PC-9 (cell line): ENCODE results near the gene TGFBR2. TPM values are rescaled to one million over a fixed set of nuclear protein-coding genes. Genes with fewer than 3 reads are reported as not detected.
A peak's percentile ranks its signal among the peaks of the same experiment; 100 is the strongest.

Source experiments
- BruUV-seq: library from RNA; stranded (reverse); fragments of 400-500 nt; replicated peaks from 2 replicates; lab custom pipeline; 2021; lab: Mats Ljungman, UMichigan
- CTCF ChIA-PET: fragments of 300-600 bp; sonication (Branson Sonifier 250); formaldehyde crosslinking; loops from one replicate; lab custom pipeline; 2022; ENCODE audit warnings: antibody characterized with exemption; lab: Charles Lee
- POLR2A ChIA-PET: fragments of 300-600 bp; sonication (Branson Sonifier 250); formaldehyde crosslinking; loops from one replicate; lab custom pipeline; 2022; ENCODE audit warnings: antibody characterized with exemption; ENCODE audit not compliant: unreplicated experiment; lab: Charles Lee
- DNase-seq, 2 experiments: peaks; one replicate each; pipeline versions ENCODE4 v3.0.0 to v3.0.0-alpha.2; 2015 to 2022; ENCODE audit warnings: mixed read lengths in 1 of 2
- H2AFZ ChIP-seq: fragments of 200-600 bp; sonication (generic); 2 replicates; pipeline ENCODE4 v1.8.1; 2017; ENCODE audit warnings: antibody characterized with exemption
- H3F3A ChIP-seq: fragments of 200-600 bp; sonication (generic); 2 replicates; pipeline ENCODE4 v1.8.1; 2017; ENCODE audit warnings: antibody characterized with exemption, mild to moderate bottlenecking, low read depth; ENCODE audit not compliant: insufficient read depth
- H3K27ac ChIP-seq: fragments of 200-600 bp; sonication (generic); 2 replicates; pipeline ENCODE4 v1.6.1; 2016; ENCODE audit warnings: mixed run types
- H3K27me3 ChIP-seq: fragments of 200-600 bp; sonication (generic); 2 replicates; pipeline ENCODE4 v1.6.1; 2016; ENCODE audit warnings: low read depth, mixed run types; ENCODE audit not compliant: insufficient read depth
- H3K36me3 ChIP-seq: fragments of 200-600 bp; sonication (generic); 2 replicates; pipeline ENCODE4 v1.6.1; 2016; ENCODE audit warnings: low read depth, mixed run types
- H3K4me1 ChIP-seq: fragments of 200-600 bp; sonication (generic); replicated peaks from 2 replicates; pipeline ENCODE4 v1.6.1; 2016; ENCODE audit warnings: mixed run types; ENCODE audit not compliant: insufficient read depth
- H3K4me2 ChIP-seq: fragments of 200-600 bp; sonication (generic); 2 replicates; pipeline ENCODE4 v1.6.1; 2017; ENCODE audit warnings: mixed run types
- H3K4me3 ChIP-seq: fragments of 200-600 bp; sonication (generic); 2 replicates; pipeline ENCODE4 v1.6.1; 2016; ENCODE audit warnings: mixed run types
- H3K79me2 ChIP-seq: fragments of 200-600 bp; sonication (generic); 2 replicates; pipeline ENCODE4 v1.6.1; 2017; ENCODE audit warnings: low read depth, mixed run types
- H3K9me2 ChIP-seq: fragments of 200-600 bp; sonication (generic); 2 replicates; pipeline ENCODE4 v1.8.1; 2017; ENCODE audit warnings: mild to moderate bottlenecking; ENCODE audit not compliant: insufficient read depth
- H3K9me3 ChIP-seq: fragments of 200-600 bp; sonication (generic); 2 replicates; pipeline ENCODE4 v1.8.1; 2016; ENCODE audit warnings: low read depth; ENCODE audit not compliant: insufficient read depth
- H4K20me1 ChIP-seq: fragments of 200-600 bp; sonication (generic); 2 replicates; pipeline ENCODE4 v1.8.1; 2017; ENCODE audit not compliant: insufficient read depth
- CTCF ChIP-seq: fragments of 200-600 bp; sonication (generic); conservative IDR thresholded peaks from 2 replicates; pipeline ENCODE4 v1.6.1; 2017; ENCODE audit warnings: mixed run types, antibody characterized with exemption, mild to moderate bottlenecking, moderate library complexity
- EZH2 ChIP-seq: fragments of 200-600 bp; sonication (generic); IDR thresholded peaks from 2 replicates; pipeline ENCODE4 v1.8.0; 2017; ENCODE audit warnings: antibody characterized with exemption, low read depth
- intact Hi-C: fragments of 100-400 bp; cut with micrococcal nuclease; formaldehyde crosslinking; loops from one replicate; pipeline ENCODE4 v1.10.0; 2022; ENCODE audit not compliant: unreplicated experiment
- total RNA-seq: library from RNA; stranded (reverse); gene quantifications from 2 replicates; pipeline ENCODE4 v1.2.3, GENCODE V29; 2021

TGFBR2 gene
- total RNA-seq, 1 experiment from 2014 or later, result 33.6 TPM

GRCh38 chr3:30605706-30606300 is 598 bp upstream of the TGFBR2 start:
- Histone ChIP-seq H3K79me2 (peaks cover 34% of the 10 kb centered on the region), H3K9me3 (no peaks in the 10 kb centered on the region), H3K4me3 (peak overlapping the region; percentile 80; the same call in 1 of the 2 replicates), H3F3A (0 out of 2 replicates have a peak, but pooled peaks cover 7% of the 10 kb centered on the region), H3K4me2 (peak overlapping the region; percentile 82), H3K9me2 (no peaks in the 10 kb centered on the region), H3K27ac (peak overlapping the region; percentile 67), H3K36me3 (no peaks in the 10 kb centered on the region), H3K4me1 (peaks cover 24% of the 10 kb centered on the region), H4K20me1 (no peaks in the 10 kb centered on the region), H2AFZ (peak overlapping the region; percentile 81), H3K27me3 (no peaks in the 10 kb centered on the region)
- POLR2A ChIA-PET, result interaction anchor here (0.5 to 0.7 kb wide), 4 partner anchors 95 to 1376 kb away, joined by 3 to 7 read pairs (median 6); partner anchors contain the start of gene ZNF860
- CTCF ChIA-PET, result no interaction called here
- TSS peak; percentile 33 for BruUV-seq
- TF ChIP-seq CTCF, result no peak
- no peak for TF ChIP-seq EZH2
- intact Hi-C loops, result loop anchor here (1.0 to 5.0 kb wide), 5 partner anchors 53 to 301 kb away; no protein-coding TSS in a partner anchor
- DNase-seq, result no peak

- peak overlapping the region; percentile 81 for H2AFZ ChIP-seq
- CTCF ChIA-PET, result no interaction called here
- intact Hi-C loops, result loop anchor here (2.0 to 5.0 kb wide), 4 partner anchors 52 to 265 kb away; no protein-coding TSS in a partner anchor
These were observed 832 bp downstream of the TGFBR2 start for GRCh38 chr3:30607032-30607833.

More at GRCh38 chr3:30607032-30607833, 832 bp downstream of the TGFBR2 start:
- no peaks in the 10 kb centered on the region for H3K9me2 ChIP-seq
- H3K4me2 ChIP-seq, result peak overlapping the region; percentile 82
- no peaks in the 10 kb centered on the region for H3K36me3 ChIP-seq
- peak overlapping the region; percentile 67 for H3K27ac ChIP-seq
- BruUV-seq, result TSS peak; percentile 37
- no peaks in the 10 kb centered on the region for H4K20me1 ChIP-seq
- H3K4me1 ChIP-seq, result peaks cover 32% of the 10 kb centered on the region
- peak in 1 of 2 experiments; percentile 46 for DNase-seq
- H3K9me3 ChIP-seq, result no peaks in the 10 kb centered on the region
- H3F3A ChIP-seq, result 0 out of 2 replicates have a peak, but pooled peaks cover 7% of the 10 kb centered on the region
- peak overlapping the region; percentile 80 for H3K4me3 ChIP-seq
- no peak for TF ChIP-seq CTCF
- POLR2A ChIA-PET, result interaction anchor here (0.6 to 0.7 kb wide), 3 partner anchors 13 to 59 kb away, joined by 3 to 9 read pairs (median 5); no protein-coding TSS in a partner anchor
- no peaks in the 10 kb centered on the region for H3K27me3 ChIP-seq
- peaks cover 46% of the 10 kb centered on the region for H3K79me2 ChIP-seq
